ENCODE measurements around the gene FAM13A. TPM values are rescaled to one million over a fixed set of nuclear protein-coding genes. Genes with fewer than 3 reads are reported as not detected.

The FAM13A gene
- total and polyA plus RNA-seq, 2 donors (not counting 3 experiments of a cell fraction or from before 2014, with no cell fraction given), result 3.3 to 10.5 TPM

- Histone ChIP-seq H3K4me3 (replicated peaks in 1 of 3; ENCODE audit: insufficient read depth in 1 of 3, low read depth in 1 of 3, low read length in 3 of 3) (no peak overlapping the region), H2AFZ (ENCODE audit: low read depth, low read length) (no peak overlapping the region), H3K36me3 (ENCODE audit: control insufficient read depth in 2 of 2, extremely low read depth in 1 of 2, insufficient read depth in 2 of 2, low read length in 2 of 2) (no peaks in the 10 kb centered on the region), H3K27me3 (ENCODE audit: control insufficient read depth in 2 of 2, insufficient read depth in 2 of 2, low read length in 2 of 2) (no peaks in the 10 kb centered on the region), H3K9ac (replicated peaks; ENCODE audit: extremely low read depth, insufficient read depth, low read length) (no peak overlapping the region), H3K9me3 (replicated peaks; ENCODE audit: control insufficient read depth, insufficient read depth, low read length) (no peaks in the 10 kb centered on the region), H3K79me2 (ENCODE audit: control insufficient read depth, insufficient read depth, low read length) (no peaks in the 10 kb centered on the region), H3K27ac (ENCODE audit: insufficient read depth, low read depth, low read length) (no peak overlapping the region), H3K4me2 (ENCODE audit: insufficient read depth, low read length) (no peak overlapping the region), H3K4me1 (ENCODE audit: control insufficient read depth, extremely low read depth, insufficient read depth, low read length) (no peaks in the 10 kb centered on the region), H3K9me1 (replicated peaks; ENCODE audit: control insufficient read depth, extremely low read depth, insufficient read depth, low read length) (no peaks in the 10 kb centered on the region), H4K20me1 (replicated peaks; ENCODE audit: control insufficient read depth, extremely low read depth, insufficient read depth, low read length) (no peaks in the 10 kb centered on the region)
- ChIA-PET POLR2A (no interaction called here), CTCF (no interaction called here)
- FAIRE-seq (no peak), DNase-seq (ENCODE audit: low read depth, low spot score) (no peak)
- intact Hi-C loops (cut with micrococcal nuclease), result no loop called here
- dilution Hi-C loops (cut with MboI; ENCODE audit: extremely low pct_ligation_motif_present, low sequenced_read_pairs), result no loop called here
- no peak for TF ChIP-seq CTCF (IDR thresholded peaks at IDR 0.05; ENCODE audit: extremely low read depth in 1 of 2, insufficient read depth in 1 of 2, low read depth in 1 of 2, low read length in 2 of 2)
- TF ChIP-seq FOS (IDR thresholded peaks at IDR 0.05; ENCODE audit: borderline replicate concordance, insufficient read depth, low read length), result no peak
- no peak for TF ChIP-seq JUN (IDR thresholded peaks at IDR 0.05; ENCODE audit: borderline replicate concordance, insufficient read depth, insufficient read length, low read depth)
- no peak for TF ChIP-seq GATA2 (IDR thresholded peaks at IDR 0.05; ENCODE audit: insufficient read depth, insufficient read length, low read depth, low read length)
- no peak for TF ChIP-seq MYC (IDR thresholded peaks at IDR 0.05; ENCODE audit: low read depth, low read length)
- TF ChIP-seq POLR2AphosphoS5 (IDR thresholded peaks at IDR 0.05; ENCODE audit: insufficient read depth, low read depth, low read length), result no peak
- BruUV-seq (replicated peaks), result no TSS peak
Observed at GRCh38 chr4:88910101-88910500, 146.9 kb downstream of the FAM13A start.

GRCh38 chr4:88908521-88908920 is 148.5 kb downstream of the FAM13A start:
- TF ChIP-seq POLR2AphosphoS5 (IDR thresholded peaks at IDR 0.05; ENCODE audit: insufficient read depth, low read depth, low read length) (no peak), MAX (IDR thresholded peaks at IDR 0.05; ENCODE audit: insufficient read depth, insufficient read length) (no peak), CTCF (IDR thresholded peaks at IDR 0.05; ENCODE audit: extremely low read depth in 1 of 2, insufficient read depth in 1 of 2, low read depth in 1 of 2, low read length in 2 of 2) (no peak), POLR2A (IDR thresholded peaks at IDR 0.05; ENCODE audit: low read depth, low read length) (no peak), MYC (IDR thresholded peaks at IDR 0.05; ENCODE audit: low read depth, low read length) (no peak), FOS (IDR thresholded peaks at IDR 0.05; ENCODE audit: borderline replicate concordance, insufficient read depth, low read length) (no peak), GATA2 (IDR thresholded peaks at IDR 0.05; ENCODE audit: insufficient read depth, insufficient read length, low read depth, low read length) (no peak), JUN (IDR thresholded peaks at IDR 0.05; ENCODE audit: borderline replicate concordance, insufficient read depth, insufficient read length, low read depth) (no peak), EZH2 (IDR thresholded peaks at IDR 0.05; ENCODE audit: borderline replicate concordance, low read depth, low read length, severe bottlenecking) (no peak)
- dilution Hi-C loops (cut with MboI; ENCODE audit: extremely low pct_ligation_motif_present, low sequenced_read_pairs), result no loop called here
- Histone ChIP-seq H3K4me2 (ENCODE audit: insufficient read depth, low read length) (no peak overlapping the region), H3K79me2 (ENCODE audit: control insufficient read depth, insufficient read depth, low read length) (no peaks in the 10 kb centered on the region), H3K9ac (replicated peaks; ENCODE audit: extremely low read depth, insufficient read depth, low read length) (no peak overlapping the region), H3K9me1 (replicated peaks; ENCODE audit: control insufficient read depth, extremely low read depth, insufficient read depth, low read length) (no peaks in the 10 kb centered on the region), H3K27me3 (ENCODE audit: control insufficient read depth in 2 of 2, insufficient read depth in 2 of 2, low read length in 2 of 2) (no peaks in the 10 kb centered on the region), H3K4me3 (replicated peaks in 1 of 3; ENCODE audit: insufficient read depth in 1 of 3, low read depth in 1 of 3, low read length in 3 of 3) (no peak overlapping the region), H3K27ac (ENCODE audit: insufficient read depth, low read depth, low read length) (no peak overlapping the region), H3K4me1 (ENCODE audit: control insufficient read depth, extremely low read depth, insufficient read depth, low read length) (no peaks in the 10 kb centered on the region), H3K36me3 (ENCODE audit: control insufficient read depth in 2 of 2, extremely low read depth in 1 of 2, insufficient read depth in 2 of 2, low read length in 2 of 2) (no peaks in the 10 kb centered on the region), H3K9me3 (replicated peaks; ENCODE audit: control insufficient read depth, insufficient read depth, low read length) (no peaks in the 10 kb centered on the region), H2AFZ (ENCODE audit: low read depth, low read length) (no peak overlapping the region), H4K20me1 (replicated peaks; ENCODE audit: control insufficient read depth, extremely low read depth, insufficient read depth, low read length) (no peaks in the 10 kb centered on the region)
- ChIA-PET POLR2A (no interaction called here), CTCF (no interaction called here)
- BruUV-seq (replicated peaks), result no TSS peak
- FAIRE-seq (no peak), DNase-seq (ENCODE audit: low read depth, low spot score) (no peak)
- intact Hi-C loops (cut with micrococcal nuclease), result no loop called here
